PFSK-1 (cell line): ENCODE data around the gene COL25A1.

Experiments
- FOXP2 ChIP-seq: optimal IDR thresholded peaks from 2 replicates; pipeline ENCODE3; 2011; ENCODE audit warnings: borderline replicate concordance, control low read depth, inconsistent platforms; ENCODE audit not compliant: insufficient read depth; ENCODE audit errors: extremely low read length, extremely low read depth
- POLR2AphosphoS5 ChIP-seq: IDR thresholded peaks from 2 replicates; pipeline ENCODE4 v1.6.1; 2012; ENCODE audit warnings: low read depth, mild to moderate bottlenecking, control low read depth, low read length, moderate library complexity
- REST ChIP-seq, 2 experiments: IDR thresholded peaks; 2 replicates each; pipeline versions ENCODE4 v1.6.1 to v1.8.0; 2011 to 2012; ENCODE audit warnings: low read depth in 2 of 2, low read length in 2 of 2, control low read depth in 1 of 2, inconsistent platforms in 1 of 2, mild to moderate bottlenecking in 1 of 2, moderate library complexity in 1 of 2; ENCODE audit not compliant: insufficient read depth in 1 of 2
- TAF1 ChIP-seq: IDR thresholded peaks from 2 replicates; pipeline ENCODE4 v1.6.1; 2012; ENCODE audit warnings: low read length, control low read depth, borderline replicate concordance; ENCODE audit not compliant: insufficient read depth

GRCh38 chr4:108980455-108981239, 321.8 kb downstream of the COL25A1 start:
- TF ChIP-seq POLR2AphosphoS5 (no peak), TAF1 (no peak), FOXP2 (no peak), REST (IDR thresholded peaks at IDR 0.05; ENCODE audit: insufficient read depth in 1 of 2, low read depth in 2 of 2, low read length in 2 of 2) (no peak)
